UCSD-AML1 (cell line): ENCODE measurements around the gene INO80E.
"Not testable (repeated sequence)": the region's sequence is repeated elsewhere in the genome, so short reads cannot be mapped to it uniquely, and the experiment has no call there.

Experiments used
- DNase-seq: peaks from one replicate; lab custom pipeline; 2025; ENCODE audit not compliant: unreplicated experiment; lab: John Stamatoyannopoulos, UW

The INO80E gene, protein sequence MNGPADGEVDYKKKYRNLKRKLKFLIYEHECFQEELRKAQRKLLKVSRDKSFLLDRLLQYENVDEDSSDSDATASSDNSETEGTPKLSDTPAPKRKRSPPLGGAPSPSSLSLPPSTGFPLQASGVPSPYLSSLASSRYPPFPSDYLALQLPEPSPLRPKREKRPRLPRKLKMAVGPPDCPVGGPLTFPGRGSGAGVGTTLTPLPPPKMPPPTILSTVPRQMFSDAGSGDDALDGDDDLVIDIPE

DNA sequence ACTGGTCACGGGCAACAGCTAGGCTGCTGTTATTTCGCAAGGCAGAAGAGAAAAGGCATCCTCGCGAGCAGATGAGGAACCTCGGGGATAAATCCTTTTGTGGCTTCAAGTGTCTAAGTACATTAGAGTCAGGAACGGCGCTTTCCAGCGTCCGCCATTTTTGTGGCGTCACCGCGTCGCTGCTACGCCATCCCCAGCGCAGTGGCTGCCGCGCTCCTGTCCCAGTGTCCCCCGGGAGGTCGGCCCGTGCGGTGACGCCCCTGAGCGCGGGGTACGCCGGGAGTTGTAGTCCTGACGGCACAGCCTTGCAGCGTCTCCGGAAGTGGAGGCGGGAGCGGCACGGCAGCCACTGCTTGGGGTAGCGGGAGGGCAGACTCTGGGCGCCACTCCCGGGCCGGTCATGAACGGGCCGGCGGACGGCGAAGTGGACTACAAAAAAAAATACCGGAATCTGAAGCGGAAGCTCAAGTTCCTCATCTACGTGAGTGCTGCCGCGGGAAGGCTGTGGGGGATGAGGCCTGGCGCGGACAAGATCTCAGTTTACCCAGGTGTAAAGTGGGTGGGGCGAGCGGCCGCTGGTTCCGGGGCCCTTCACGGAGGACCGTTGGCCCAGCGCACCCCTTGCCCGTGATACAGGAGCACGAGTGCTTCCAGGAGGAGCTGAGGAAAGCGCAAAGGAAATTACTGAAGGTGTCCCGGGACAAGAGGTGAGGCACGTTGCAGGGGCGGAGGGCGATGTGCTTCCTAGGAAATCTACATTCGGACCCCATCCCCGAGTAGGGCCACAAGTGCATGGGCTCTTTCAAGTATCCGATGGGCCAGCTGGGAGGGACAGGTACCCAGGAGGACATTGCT lies at the start of gene INO80E:
Gene INO80E, plus strand, starts transcription at position 331 of the 855 bp plus-strand sequence. Its CDS starts 70 bp downstream, at position 401.
- DNase-seq = peak; percentile 97

DNA sequence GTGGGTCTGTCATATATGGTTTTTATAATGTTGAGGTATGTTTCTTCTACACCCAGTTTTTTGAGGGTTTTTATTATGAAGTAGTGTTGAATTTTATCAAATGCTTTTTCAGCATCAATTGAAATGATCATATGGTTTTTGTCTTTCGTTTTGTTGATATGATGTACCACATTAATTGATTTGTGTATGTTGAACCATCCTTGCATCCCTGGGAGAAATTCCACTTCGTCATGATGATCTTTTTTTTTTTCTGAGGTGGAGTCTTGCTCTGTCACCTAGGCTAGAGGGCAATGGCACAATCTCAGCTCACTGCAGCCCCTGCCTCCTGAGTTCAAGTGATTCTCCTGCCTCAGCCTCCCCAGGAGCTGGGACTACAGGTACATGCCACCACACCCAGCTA lies 48.1 kb upstream of the INO80E start:
- DNase-seq = no peak

GRCh38 chr16:29950806-29951461 lies 45.1 kb upstream of the INO80E start:
- no peak for DNase-seq

GRCh38 chr16:29951625-29952365 lies 44.2 kb upstream of the INO80E start:
- DNase-seq = no peak

GRCh38 chr16:29958756-29959155 lies 37.3 kb upstream of the INO80E start:
- DNase-seq = no peak

GRCh38 chr16:29959293-29959692 lies 36.7 kb upstream of the INO80E start:
- DNase-seq = no peak

GRCh38 chr16:29959821-29960220 lies 36.2 kb upstream of the INO80E start:
- not testable (repeated sequence) for DNase-seq

DNA sequence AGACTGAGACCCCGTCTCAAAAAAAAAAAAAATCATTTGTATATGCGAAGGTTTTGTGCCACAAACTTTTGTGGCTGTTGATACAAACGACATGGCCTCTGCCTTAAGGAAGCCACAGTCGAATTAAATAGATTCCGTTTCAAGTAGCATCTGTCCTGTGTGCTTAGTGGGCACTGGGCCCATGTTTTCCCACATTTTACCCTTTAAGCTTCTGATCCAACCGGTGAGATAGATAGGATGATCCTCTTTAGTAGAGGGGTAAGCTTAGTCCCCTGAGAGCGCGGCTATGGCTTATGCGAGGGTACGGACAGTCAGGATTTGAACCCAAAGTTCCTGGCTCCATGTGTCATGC lies 34.9 kb upstream of the INO80E start:
- DNase-seq = no peak

DNA sequence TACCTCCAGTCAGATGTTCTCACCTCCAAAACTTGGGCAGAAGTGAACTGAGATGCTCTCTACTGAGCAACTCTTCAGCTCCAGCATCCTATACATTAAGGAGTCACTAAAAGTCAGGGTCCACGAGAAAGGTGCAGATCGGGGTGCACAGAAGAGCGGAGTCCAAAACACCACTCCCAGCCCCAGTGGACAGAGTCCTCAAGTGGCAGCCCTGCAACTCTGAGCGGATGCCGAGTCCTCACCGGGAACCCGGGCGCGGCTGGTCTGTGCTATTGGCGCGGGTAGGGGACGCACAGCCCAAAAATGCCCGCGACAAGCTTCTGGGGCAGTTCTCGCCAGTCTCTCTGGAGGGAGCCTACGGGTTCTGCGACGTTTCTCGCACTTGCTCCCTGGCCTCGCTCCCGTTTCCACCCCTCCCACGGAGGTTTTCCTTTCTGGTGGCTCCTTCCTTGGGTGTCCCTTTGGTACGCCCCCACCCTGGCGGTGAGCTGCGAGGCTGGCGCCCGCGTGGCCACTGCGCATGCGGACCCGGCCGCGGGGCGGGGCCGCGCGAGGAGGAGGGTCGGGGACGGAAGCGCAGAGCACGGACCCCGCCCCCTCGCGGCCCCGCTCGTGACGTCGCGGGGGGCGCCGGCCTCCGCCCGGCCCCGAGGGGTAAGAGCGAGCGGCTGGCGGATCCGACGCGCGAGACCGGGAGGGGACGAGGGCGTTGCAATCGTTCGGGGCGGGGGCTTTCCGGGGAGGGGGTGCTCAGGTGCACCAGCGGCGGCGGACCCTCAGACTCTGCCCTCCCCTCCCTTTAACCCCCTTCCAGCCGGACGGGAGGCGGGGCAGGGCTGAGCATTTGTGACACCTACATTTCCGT lies 34.3 kb upstream of the INO80E start, which contains the start of gene TMEM219:
Gene TMEM219, plus strand, starts transcription at position 601 of the 865 bp plus-strand sequence. CDS start 1,065 bp downstream, outside the sequence.
- DNase-seq = peak; percentile 97

GRCh38 chr16:29962344-29962994 lies 33.6 kb upstream of the INO80E start:
- DNase-seq = no peak

GRCh38 chr16:29963021-29963743 lies 32.9 kb upstream of the INO80E start:
- no peak for DNase-seq

- DNase-seq = no peak
Measured at GRCh38 chr16:29968205-29968604, 27.8 kb upstream of the INO80E start.

DNA sequence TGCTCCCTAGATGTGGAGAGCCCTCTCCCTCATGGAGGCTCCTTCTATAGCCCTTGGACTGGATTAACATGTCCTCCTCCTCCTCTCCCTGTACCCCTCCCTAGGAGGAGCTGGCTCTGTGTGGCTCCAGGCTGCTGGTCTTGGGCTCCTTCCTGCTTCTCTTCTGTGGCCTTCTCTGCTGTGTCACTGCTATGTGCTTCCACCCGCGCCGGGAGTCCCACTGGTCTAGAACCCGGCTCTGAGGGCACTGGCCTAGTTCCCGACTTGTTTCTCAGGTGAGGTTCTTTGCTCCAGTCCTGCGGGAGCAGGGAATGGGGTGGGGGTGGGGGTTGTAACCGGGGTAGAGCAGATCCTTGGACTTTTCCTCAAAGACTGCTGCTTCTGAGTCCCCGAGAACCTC lies 24.7 kb upstream of the INO80E start:
- DNase-seq = no peak

DNA sequence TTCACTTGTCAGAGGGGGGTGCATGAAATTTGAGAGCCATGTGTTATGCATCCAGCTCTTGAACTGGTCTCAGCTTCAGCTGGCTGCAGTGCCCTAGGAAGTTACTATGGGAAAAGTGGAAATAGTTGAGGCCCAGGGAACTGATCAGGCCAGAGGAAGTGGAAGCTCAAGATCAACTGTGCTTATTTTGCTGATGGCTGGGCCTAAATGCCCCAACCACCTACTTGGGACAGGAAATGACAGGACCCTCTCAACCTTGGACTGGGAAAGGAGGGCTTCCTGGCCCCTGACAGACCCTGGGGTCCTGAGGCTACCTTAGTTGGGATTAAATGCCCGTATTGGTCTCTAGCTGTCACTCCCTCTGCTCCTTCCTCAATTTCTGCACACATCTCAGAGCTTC lies 23.5 kb upstream of the INO80E start:
- DNase-seq = no peak

GRCh38 chr16:29972992-29973383 lies 23.1 kb upstream of the INO80E start:
- no peak for DNase-seq

- DNase-seq = peak; percentile 100
Measured at GRCh38 chr16:29973384-29974246, 22.4 kb upstream of the INO80E start, which contains the start of gene TAOK2. Gene TAOK2, plus strand, starts transcription at chr16:29973868. Its CDS starts 3,905 bp downstream, at chr16:29977773.

GRCh38 chr16:29974291-29975133 lies 21.5 kb upstream of the INO80E start:
- DNase-seq = peak; percentile 34
